Loucy (cell line): Measurements from ENCODE around the gene BCR.
A peak's percentile ranks its signal among the peaks of the same experiment; 100 is the strongest.
"Not testable (repeated sequence)": the region's sequence is repeated elsewhere in the genome, so short reads cannot be mapped to it uniquely, and the experiment has no call there.

Experiments used
- H2AFZ ChIP-seq: fragments of 200-600 bp; sonication (generic); 2 replicates; pipeline ENCODE4 v1.6.0; 2016; ENCODE audit warnings: antibody characterized with exemption, mild to moderate bottlenecking, low read length, moderate library complexity
- H3F3A ChIP-seq: fragments of 200-600 bp; 2 replicates; pipeline ENCODE4 v1.6.0; 2016; ENCODE audit warnings: antibody characterized with exemption, low read depth, mild to moderate bottlenecking
- H3K27me3 ChIP-seq: fragments of 200-600 bp; sonication (generic); 2 replicates; pipeline ENCODE4 v1.6.1; 2014; ENCODE audit warnings: low read length, mild to moderate bottlenecking; ENCODE audit not compliant: insufficient read depth, poor library complexity, severe bottlenecking
- H3K36me3 ChIP-seq: fragments of 200-600 bp; sonication (generic); 2 replicates; pipeline ENCODE4 v1.6.1; 2016; ENCODE audit warnings: low read length; ENCODE audit not compliant: insufficient read depth
- H3K4me1 ChIP-seq: fragments of 200-600 bp; sonication (generic); 2 replicates; pipeline ENCODE4 v1.5.1; 2014; ENCODE audit warnings: low read length, mild to moderate bottlenecking; ENCODE audit not compliant: insufficient read depth, poor library complexity, severe bottlenecking
- H3K4me2 ChIP-seq: fragments of 200-600 bp; sonication (generic); 2 replicates; pipeline ENCODE4 v1.6.0; 2014; ENCODE audit warnings: antibody characterized with exemption, low read length, low read depth, mild to moderate bottlenecking; ENCODE audit not compliant: poor library complexity, severe bottlenecking
- H3K4me3 ChIP-seq: fragments of 200-600 bp; sonication (generic); 2 replicates; pipeline ENCODE4 v1.5.1; 2014; ENCODE audit warnings: low read length, mild to moderate bottlenecking, mixed read lengths; ENCODE audit not compliant: poor library complexity, severe bottlenecking
- H3K79me2 ChIP-seq: fragments of 200-600 bp; sonication (generic); 2 replicates; pipeline ENCODE4 v1.6.1; 2014; ENCODE audit warnings: low read length; ENCODE audit not compliant: insufficient read depth
- H3K9ac ChIP-seq: fragments of 200-600 bp; sonication (generic); 2 replicates; pipeline ENCODE4 v1.6.0; 2014; ENCODE audit warnings: mild to moderate bottlenecking, low read depth, low read length, moderate library complexity; ENCODE audit not compliant: poor library complexity, severe bottlenecking
- H3K9me2 ChIP-seq: fragments of 200-600 bp; sonication (generic); replicated peaks from 2 replicates; pipeline ENCODE4 v1.6.1; 2016; ENCODE audit warnings: low read depth, low read length, mixed read lengths
- H3K9me3 ChIP-seq: fragments of 200-600 bp; sonication (generic); 2 replicates; pipeline ENCODE4 v1.6.1; 2014; ENCODE audit warnings: mild to moderate bottlenecking, antibody characterized with exemption, low read length, low read depth; ENCODE audit not compliant: insufficient read depth
- H4K20me1 ChIP-seq: fragments of 200-600 bp; sonication (generic); 2 replicates; pipeline ENCODE4 v1.6.0; 2014; ENCODE audit warnings: antibody characterized with exemption, low read length, mild to moderate bottlenecking; ENCODE audit not compliant: insufficient read depth, poor library complexity, severe bottlenecking
- EZH2phosphoT487 ChIP-seq: fragments of 200-600 bp; IDR thresholded peaks from 2 replicates; pipeline ENCODE4 v1.6.1; 2018; ENCODE audit warnings: antibody characterized with exemption, mild to moderate bottlenecking, moderate library complexity, borderline replicate concordance
- TF ChIP-seq, protein P1 (sequence below): fragments of 200-600 bp; sonication (generic); conservative IDR thresholded peaks from 2 replicates; pipeline ENCODE4 v1.5.1; 2014; ENCODE audit warnings: mild to moderate bottlenecking, antibody characterized with exemption, low read length

BCR gene

DNA sequence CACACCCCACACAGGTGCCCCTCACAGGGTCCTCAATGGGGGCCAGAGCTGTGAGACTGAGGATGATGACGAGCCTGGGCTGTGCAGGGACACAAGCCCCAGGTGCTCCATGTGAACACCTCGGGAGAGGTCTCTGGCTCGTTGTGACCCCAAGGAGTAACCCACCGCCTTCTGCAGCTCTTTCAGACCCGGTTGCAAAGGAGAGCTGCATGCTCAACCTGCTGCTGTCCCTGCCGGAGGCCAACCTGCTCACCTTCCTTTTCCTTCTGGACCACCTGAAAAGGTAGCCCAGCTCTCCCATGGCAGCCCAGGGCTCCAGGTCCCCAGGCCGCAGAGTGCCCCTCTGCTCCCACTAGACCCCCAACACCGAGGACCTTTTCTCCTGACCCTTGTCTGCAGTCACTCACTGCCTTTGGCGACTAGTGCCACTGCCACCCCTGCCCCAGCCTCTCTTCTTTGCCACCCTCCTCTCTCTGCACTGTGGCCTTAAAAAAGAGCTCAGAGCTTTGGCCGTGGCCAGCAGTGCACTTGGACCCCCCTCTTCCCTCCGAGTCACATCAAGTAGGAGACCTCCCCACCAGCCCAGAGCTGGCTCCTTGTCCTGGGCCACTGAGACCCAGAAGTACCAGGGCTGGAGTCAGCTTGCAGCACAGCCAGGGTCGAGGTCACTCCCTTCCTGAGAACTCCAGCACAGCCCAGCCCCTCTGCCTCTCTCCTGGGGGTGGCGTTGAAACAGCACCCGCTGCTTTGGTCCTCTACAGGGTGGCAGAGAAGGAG lies 133.7 kb downstream of the BCR start:
- Histone ChIP-seq H3K36me3 (peaks cover 28% of the 10 kb centered on the region; the same call in 1 of the 2 replicates), H3K4me2 (no peak overlapping the region), H3K79me2 (no peaks in the 10 kb centered on the region), H3K4me1 (no peaks in the 10 kb centered on the region), H3K27me3 (no peaks in the 10 kb centered on the region), H3K4me3 (no peak overlapping the region), H3K9me2 (no peaks in the 10 kb centered on the region), H3K9me3 (no peaks in the 10 kb centered on the region), H3F3A (no peaks in the 10 kb centered on the region), H4K20me1 (no peaks in the 10 kb centered on the region), H3K9ac (no peak overlapping the region), H2AFZ (no peak overlapping the region)
- TF ChIP-seq, protein P1, sequence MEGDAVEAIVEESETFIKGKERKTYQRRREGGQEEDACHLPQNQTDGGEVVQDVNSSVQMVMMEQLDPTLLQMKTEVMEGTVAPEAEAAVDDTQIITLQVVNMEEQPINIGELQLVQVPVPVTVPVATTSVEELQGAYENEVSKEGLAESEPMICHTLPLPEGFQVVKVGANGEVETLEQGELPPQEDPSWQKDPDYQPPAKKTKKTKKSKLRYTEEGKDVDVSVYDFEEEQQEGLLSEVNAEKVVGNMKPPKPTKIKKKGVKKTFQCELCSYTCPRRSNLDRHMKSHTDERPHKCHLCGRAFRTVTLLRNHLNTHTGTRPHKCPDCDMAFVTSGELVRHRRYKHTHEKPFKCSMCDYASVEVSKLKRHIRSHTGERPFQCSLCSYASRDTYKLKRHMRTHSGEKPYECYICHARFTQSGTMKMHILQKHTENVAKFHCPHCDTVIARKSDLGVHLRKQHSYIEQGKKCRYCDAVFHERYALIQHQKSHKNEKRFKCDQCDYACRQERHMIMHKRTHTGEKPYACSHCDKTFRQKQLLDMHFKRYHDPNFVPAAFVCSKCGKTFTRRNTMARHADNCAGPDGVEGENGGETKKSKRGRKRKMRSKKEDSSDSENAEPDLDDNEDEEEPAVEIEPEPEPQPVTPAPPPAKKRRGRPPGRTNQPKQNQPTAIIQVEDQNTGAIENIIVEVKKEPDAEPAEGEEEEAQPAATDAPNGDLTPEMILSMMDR: no peak
- TF ChIP-seq EZH2phosphoT487: no peak

DNA sequence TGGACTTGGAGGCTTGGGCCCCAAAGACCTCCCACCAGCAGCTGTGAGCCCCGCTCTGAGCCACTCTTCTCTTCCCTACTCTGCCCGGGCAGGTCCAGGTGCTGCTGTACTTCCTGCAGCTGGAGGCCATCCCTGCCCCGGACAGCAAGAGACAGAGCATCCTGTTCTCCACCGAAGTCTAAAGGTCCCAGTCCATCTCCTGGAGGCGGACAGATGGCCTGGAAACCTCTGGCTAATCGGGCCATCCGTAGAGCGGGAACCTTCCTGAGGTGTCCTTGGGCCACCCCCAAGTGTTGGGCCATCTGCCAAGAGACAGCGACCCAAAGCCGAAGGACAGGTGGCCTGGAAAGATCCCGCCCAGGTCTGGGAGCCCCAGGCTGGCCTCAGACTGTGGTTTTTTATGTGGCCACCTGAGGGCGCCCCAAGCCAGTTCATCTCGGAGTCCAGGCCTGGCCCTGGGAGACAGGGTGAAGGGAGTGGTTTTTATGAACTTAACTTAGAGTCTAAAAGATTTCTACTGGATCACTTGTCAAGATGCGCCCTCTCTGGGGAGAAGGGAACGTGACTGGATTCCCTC lies 135.1 kb downstream of the BCR start:
- H3K36me3 ChIP-seq: peaks cover 28% of the 10 kb centered on the region; the same call in 1 of the 2 replicates
- H3K27me3 ChIP-seq: no peaks in the 10 kb centered on the region
- H3K4me1 ChIP-seq: no peaks in the 10 kb centered on the region
- H2AFZ ChIP-seq: no peak overlapping the region
- H3K9me3 ChIP-seq: no peaks in the 10 kb centered on the region
- H3K9me2 ChIP-seq: no peaks in the 10 kb centered on the region
- H3K4me3 ChIP-seq: no peak overlapping the region
- no peak overlapping the region for H3K4me2 ChIP-seq
- no peak for TF ChIP-seq EZH2phosphoT487
- TF ChIP-seq, protein P1: peak; percentile 62
- no peak overlapping the region for H3K9ac ChIP-seq
- H3K79me2 ChIP-seq: no peaks in the 10 kb centered on the region
- H4K20me1 ChIP-seq: no peaks in the 10 kb centered on the region
- H3F3A ChIP-seq: no peaks in the 10 kb centered on the region

DNA sequence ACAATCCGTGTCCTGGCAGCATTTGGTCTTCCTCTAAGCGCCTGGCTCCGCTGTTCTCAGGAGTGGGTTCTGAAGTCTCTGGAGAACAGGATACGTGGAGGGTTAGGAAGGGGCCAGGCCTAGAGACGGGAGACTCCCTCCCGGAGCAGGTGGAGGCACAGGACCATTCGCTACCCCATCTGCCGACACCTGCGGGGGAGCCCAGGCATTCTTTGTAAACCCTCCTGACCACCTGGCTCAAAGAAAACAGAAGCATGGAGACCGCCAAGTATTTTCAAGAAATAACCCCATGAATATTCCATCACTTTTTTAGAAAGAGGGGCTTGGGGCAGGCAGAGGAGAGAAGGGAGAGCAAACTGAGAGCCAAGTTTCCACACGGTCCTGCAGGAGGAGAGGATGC lies 136.3 kb downstream of the BCR start:
- H3K4me2 ChIP-seq, H2AFZ ChIP-seq, H3K79me2 ChIP-seq, H3K9ac ChIP-seq, H3K4me3 ChIP-seq, H4K20me1 ChIP-seq, H3K4me1 ChIP-seq, H3K9me2 ChIP-seq, H3K9me3 ChIP-seq, H3F3A ChIP-seq, H3K27me3 ChIP-seq: not testable (repeated sequence)
- peaks cover 24% of the 10 kb centered on the region; the same call in 1 of the 2 replicates for H3K36me3 ChIP-seq

DNA sequence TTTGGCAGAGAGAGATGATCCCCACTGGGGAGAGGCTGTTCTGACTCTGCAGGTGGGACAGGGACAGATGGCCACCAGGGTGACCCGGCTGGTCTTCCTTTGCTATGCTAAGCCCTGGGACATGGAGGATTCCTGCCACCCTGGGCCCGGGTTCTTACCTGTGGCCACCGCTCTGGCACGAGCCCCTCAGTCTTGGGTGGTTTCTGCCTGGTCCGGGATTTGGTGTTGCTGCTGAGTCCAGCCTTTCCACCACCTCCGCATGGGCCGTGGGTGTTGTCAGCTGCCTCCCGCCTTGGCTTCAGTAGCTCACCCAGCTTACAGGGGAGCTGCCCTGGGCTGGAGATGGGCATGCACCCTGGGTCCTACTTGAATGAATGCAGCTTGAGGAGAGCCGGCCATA lies 138.0 kb downstream of the BCR start:
- not testable (repeated sequence) for H3K4me3 ChIP-seq, H3K9me2 ChIP-seq, H3K9ac ChIP-seq, H3K4me2 ChIP-seq, H3K4me1 ChIP-seq, H3K27me3 ChIP-seq, H3K9me3 ChIP-seq, H4K20me1 ChIP-seq, H2AFZ ChIP-seq, H3F3A ChIP-seq, H3K79me2 ChIP-seq
- H3K36me3 ChIP-seq: peaks cover 18% of the 10 kb centered on the region; the same call in 1 of the 2 replicates
